ENCODE data around the gene ADCY1.
A peak's percentile ranks its signal among the peaks of the same experiment; 100 is the strongest.
"Not testable (repeated sequence)": the region's sequence is repeated elsewhere in the genome, so short reads cannot be mapped to it uniquely, and the experiment has no call there.

The ADCY1 gene

GRCh38 chr7:45573661-45574415 lies at the start of gene ADCY1:
ADCY1 (plus strand) TSS chr7:45574368; CDS start chr7:45574544, 176 bp downstream.
- DNase-seq (ENCODE audit: low spot score): peak; percentile 77

DNA sequence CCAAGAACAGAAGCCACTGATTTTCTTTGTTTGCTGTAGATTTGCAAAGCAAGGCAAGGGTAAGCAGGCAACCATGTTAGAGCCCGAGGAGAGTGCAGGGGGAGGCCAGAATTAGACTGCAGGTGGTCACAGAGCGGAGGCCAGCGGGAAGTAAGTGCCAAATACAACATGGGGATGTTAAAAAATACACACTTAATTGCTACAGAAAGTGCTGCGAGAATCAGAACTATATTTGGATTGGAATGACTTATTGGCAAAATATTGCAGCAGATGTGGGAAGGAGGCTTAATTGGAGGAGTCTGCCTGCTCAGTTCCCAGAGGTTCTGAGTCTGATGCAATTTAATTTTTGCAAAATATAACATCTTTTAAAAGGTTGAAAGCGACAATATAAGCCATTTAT lies 49.7 kb upstream of the ADCY1 start:
- no peak for DNase-seq (ENCODE audit: low spot score)

- no peak for DNase-seq (ENCODE audit: low spot score)
Measured at GRCh38 chr7:45525057-45525456, 49.1 kb upstream of the ADCY1 start.

GRCh38 chr7:45543473-45543872 lies 30.7 kb upstream of the ADCY1 start:
- DNase-seq (ENCODE audit: low spot score): no peak

DNA sequence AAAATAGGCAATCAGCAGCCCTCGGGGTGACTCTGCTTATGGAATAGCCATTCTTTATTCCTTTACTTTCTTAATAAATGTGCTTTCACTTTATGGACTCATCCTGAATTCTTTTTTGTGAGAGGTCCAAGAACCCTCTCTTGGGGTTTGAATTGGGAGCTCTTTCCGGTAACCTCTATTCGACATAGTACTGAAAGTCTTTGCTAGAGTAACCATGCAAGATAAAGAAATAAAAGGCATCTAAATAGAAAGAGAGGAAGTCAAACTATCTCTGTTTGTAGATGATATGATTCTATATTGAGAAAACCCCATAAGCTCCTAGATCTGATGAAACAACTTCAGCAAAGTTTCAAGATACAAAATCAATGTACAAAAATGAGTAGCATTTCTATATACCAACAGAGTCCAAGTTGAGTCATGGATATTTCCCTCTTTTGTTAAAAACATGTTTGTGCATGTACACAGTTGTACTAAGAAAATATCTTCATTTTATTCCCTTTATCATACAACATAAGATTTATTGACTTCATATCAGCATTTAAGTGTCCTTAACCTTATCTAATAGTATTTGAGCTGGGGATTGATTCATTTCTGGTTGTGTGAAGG lies 29.0 kb upstream of the ADCY1 start:
- DNase-seq (ENCODE audit: low spot score): not testable (repeated sequence)

DNA sequence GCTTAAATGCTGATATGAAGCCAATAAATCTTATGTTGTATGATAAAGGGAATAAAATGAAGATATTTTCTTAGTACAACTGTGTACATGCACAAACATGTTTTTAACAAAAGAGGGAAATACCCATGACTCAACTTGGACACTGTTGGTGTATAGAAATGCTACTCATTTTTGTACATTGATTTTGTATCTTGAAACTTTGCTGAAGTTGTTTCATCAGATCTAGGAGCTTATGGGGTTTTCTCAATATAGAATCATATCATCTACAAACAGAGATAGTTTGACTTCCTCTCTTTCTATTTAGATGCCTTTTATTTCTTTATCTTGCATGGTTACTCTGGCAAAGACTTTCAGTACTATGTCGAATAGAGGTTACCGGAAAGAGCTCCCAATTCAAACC lies 25.3 kb upstream of the ADCY1 start:
- not testable (repeated sequence) for DNase-seq (ENCODE audit: low spot score)

DNA sequence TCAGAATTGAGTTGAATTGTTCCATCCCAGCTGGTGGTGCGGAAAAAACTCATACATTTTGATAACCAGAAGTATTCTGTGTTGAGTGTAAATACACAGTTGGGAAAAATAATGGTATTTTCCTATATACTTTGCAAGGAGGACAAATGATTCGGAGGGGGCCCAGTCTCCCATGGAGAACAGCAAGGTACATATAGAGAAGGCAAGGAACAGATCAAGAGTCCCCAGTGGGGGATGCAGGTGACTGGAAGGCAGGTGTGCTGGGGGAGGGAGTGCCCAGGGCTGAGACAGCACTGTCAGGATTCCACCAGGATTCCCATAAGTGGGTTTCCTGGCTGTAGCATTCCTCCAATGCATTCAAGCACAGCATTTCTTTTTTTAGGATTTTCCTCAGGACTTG lies 10.8 kb upstream of the ADCY1 start:
- peak; percentile 4 for DNase-seq (ENCODE audit: low spot score)

DNA sequence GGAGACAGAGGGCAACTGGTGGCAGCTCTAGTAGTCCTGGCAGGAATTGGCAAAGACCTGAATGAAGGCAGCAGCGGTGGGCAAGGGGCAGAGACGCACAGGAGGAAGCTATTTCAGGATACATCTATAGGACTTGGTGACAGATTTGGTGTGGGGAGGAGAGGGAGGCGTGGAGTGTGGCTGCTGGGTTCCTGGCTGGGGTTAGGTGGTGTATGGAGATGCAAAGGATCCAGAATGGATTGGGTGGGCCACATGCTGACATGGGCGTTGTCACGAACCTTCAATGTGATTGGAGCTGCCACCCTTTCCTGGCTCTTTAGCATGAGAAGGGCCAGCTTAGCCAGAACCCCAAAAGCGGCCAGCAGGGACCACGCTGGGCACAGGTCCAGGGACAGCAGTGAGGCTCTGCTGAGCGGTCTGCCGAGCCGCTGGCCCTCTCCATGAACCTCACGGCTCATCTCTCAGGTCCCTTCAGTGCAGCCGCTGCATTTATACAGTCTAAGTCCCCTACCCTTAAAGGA lies 10.2 kb upstream of the ADCY1 start:
- DNase-seq (ENCODE audit: low spot score): peak; percentile 7

DNA sequence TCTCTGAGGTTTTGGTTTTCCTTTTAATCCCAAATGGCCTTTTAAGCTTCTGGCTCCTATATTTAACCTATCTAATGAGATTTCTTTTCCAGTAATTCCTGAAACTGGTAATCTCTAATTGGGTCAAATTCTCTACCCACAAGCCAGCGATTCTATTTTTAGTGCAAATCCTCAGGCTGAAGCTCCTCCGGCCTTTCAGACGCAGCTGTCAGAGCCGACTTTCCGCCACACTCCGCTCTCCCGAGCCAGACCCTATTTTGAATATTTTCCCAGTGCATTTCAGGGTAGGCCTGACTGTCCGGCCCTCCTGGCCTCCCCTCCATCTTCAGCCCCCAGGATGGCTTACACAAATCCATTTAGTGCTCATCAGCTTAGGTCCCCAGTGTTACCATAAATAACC lies 9.7 kb upstream of the ADCY1 start:
- DNase-seq (ENCODE audit: low spot score): peak; percentile 5

- DNase-seq (ENCODE audit: low spot score): peak; percentile 3
Measured at GRCh38 chr7:45564886-45565455, 9.2 kb upstream of the ADCY1 start.

DNA sequence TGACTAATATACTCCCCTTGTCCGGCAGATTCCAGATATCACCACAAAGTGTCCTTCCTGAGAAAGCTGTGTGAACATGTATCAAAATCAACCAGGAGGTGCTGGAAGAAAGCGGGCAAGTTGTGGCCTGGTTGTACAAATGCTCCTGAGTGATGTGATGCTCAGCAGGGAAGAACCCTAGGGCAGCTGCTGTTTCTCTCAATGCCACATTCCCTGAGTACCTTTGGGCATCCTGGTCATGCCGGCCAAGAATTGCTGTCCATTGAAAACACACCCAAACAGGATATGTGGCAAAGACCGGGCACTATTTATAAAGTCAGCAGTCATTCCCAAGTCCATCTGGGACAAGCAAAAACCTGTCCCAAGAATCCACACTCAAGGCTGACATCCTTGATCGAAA lies 7.8 kb upstream of the ADCY1 start:
- DNase-seq (ENCODE audit: low spot score): no peak

GRCh38 chr7:45566961-45567360 lies 7.2 kb upstream of the ADCY1 start:
- DNase-seq (ENCODE audit: low spot score): no peak

DNA sequence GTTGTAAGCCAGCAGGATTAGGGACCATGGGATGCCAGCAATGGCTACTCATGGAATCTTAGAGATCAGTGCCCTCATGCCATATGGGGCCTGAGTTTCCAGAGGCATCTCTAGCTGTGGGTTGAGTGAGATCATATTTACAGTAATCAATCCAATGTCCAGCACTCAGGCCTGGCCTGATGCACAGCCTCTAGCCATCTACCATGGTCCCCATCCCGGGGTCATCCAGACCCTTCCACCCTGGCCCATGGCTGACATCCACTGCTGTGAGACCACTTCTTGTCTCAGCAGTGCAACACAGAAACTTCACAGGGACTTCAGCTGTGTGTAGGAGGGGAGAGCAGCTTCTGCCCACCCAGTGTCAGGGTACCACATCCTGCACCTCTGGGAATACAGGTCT lies 6.5 kb upstream of the ADCY1 start:
- DNase-seq (ENCODE audit: low spot score): no peak

DNA sequence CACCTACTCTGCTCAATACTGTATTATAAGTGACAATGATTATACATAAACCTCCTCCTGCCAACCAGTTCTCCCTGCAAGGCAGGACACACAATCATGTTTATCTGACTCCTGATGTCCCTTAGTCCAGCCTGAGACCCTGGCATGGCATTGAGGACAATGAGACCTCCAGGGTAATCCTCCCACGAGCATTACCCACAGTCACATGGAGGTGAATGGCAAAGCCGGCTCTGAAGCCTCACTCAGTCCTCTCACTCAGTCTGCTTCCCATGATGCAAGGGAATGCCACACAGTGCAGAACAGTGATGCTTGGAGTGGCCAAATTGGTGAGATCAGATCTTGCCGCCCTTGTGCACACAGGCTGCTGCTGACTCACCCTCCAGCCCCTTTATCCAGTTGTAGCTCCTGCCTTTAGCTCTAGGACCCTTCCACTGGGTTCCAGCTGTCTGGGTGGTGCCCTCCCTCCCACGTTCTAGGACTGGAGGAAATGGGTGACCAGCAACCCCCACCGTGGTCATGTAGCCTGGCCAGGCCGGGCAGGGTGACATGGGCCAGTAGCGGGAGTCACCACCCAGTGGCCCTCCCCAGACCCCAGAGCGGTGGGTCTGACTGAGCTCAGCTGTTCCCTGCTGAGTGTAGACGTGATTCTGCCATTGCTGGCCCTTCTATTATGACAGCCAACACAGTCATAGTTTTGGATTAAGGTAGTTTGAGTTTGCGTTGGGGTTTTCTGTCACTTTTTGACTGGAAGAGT lies 5.5 kb upstream of the ADCY1 start:
- no peak for DNase-seq (ENCODE audit: low spot score)

DNA sequence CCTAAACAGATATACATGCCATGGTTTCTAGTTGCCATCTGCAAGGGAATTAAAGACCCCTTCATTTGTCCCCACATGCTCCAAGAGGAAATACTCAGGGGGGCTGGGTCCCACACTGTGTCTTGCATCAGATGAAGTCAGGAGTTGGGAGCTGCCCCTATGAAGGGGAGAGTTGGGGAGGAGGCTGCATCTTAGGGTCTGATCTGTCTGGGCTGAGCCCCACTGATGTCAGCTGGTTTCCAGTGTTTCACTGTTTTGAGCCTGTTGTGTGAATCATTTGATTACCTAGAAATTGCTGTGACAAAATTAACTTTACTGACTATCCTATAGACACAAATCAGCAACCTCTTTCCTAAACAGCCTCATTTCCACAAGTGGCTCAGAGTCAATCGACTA lies 4.9 kb upstream of the ADCY1 start:
- no peak for DNase-seq (ENCODE audit: low spot score)

DNA sequence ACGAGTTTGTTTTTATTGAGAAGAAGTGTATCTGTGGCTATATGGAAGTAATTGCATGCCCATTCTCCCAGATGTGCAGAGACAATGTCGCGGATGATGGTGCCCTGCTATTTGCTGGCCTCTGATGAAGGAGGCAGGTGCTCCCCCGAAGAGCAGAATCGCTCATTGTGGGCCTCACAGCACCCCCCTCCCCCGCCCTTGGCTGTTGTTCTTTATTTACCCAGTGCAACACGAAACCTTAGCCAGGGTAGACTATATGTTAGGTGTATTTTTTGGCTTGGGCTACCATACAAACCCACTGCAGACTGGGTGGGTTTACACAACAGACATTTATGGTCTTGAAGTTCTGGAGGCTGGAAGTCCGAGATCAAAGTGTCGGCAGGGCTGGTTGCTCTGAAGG lies 3.4 kb upstream of the ADCY1 start:
- no peak for DNase-seq (ENCODE audit: low spot score)

DNA sequence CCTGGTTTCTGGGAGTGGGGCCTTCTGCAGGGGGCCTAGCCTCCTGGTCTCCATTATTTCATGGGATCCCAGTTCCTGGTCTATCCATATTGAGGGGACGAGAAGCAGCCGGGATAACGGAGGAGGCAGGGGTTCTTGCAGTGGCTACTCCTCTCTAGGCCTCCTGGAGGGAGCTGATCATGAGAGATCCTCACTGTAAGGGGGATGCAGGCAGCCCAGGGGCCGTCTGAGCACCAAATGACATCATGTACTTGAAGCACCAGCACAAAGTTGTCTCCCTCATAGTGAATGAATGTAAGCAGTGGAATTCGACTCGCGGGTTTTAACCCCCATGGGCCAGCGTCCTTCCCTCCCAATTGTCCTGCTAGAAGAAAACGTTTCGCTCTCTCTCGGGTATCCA lies 964 bp upstream of the ADCY1 start:
- DNase-seq (ENCODE audit: low spot score): no peak

DNA sequence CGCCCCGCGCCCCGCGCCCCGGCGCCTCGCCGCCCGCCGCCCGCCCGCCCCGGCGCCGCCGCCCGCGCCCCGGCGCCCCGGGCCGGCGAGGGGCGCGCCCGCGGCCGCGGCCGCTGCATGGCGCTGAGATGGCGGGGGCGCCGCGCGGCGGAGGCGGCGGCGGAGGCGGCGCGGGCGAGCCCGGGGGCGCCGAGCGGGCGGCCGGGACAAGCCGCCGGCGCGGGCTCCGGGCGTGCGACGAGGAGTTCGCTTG lies 174 bp downstream of the ADCY1 start:
- DNase-seq (ENCODE audit: low spot score): no peak

- DNase-seq (ENCODE audit: low spot score): peak; percentile 88
Measured at GRCh38 chr7:45574669-45575500, 717 bp downstream of the ADCY1 start.

DNA sequence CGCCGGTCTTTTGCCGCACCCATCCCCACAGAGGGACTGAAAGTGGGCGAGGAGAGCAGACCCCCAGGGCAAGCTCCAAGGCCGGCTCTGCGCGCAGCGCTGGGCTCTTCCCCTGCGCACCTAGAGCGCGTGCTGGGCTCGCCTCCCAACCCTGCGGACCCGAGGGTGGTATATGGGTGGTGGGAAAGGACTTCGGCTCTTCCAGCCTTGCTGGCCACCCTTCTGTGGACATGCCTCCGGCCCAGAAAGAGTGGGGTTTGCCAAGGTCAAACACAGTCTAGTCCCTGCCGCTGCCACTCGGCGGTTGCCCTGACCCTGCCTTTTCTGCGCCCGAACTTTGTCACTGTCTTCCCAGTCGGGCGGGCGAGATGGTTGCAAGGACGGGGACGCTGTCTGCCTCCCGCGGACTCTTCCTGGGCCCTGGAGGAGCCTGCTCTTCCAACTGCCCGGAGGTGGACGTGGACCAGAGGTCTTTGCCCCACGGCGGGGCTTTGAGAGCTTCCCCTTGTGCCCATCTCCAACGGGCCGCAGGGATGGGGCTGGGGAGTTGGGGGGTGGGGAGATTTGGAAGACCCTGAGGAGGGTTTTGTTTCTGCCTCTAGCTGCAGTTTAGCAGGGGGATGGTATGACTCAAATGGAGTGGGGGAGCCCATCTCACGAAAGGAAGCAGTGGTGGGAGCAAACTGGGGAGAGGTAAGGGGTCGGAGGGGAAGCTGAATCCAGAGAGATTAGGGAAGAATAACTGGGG lies 1.5 kb downstream of the ADCY1 start:
- DNase-seq (ENCODE audit: low spot score): no peak

- no peak for DNase-seq (ENCODE audit: low spot score)
Measured at GRCh38 chr7:45576249-45576929, 2.2 kb downstream of the ADCY1 start.

Measured in AG20443 (cell line).